Effector memory CD4-positive, alpha-beta T cell (primary cell): Measurements from ENCODE around the gene UROC1.

Experiments
- DNase-seq, 3 donors: peaks; one replicate each; pipeline ENCODE4 v3.0.0-alpha.2; 2020
- H3K27ac ChIP-seq: 2 replicates; pipeline ENCODE4 v1.7.0; 2013; ENCODE audit warnings: mild to moderate bottlenecking, low read length, moderate library complexity; ENCODE audit not compliant: insufficient read depth, poor library complexity, severe bottlenecking
- H3K27me3 ChIP-seq: replicated peaks from 2 replicates; pipeline ENCODE4 v1.7.0; 2013; ENCODE audit warnings: mild to moderate bottlenecking, low read length; ENCODE audit not compliant: insufficient read depth, control insufficient read depth, poor library complexity, severe bottlenecking
- H3K36me3 ChIP-seq: 2 replicates; pipeline ENCODE4 v1.7.0; 2013; ENCODE audit warnings: mild to moderate bottlenecking, low read length, moderate library complexity; ENCODE audit not compliant: control insufficient read depth, insufficient read depth
- H3K4me1 ChIP-seq: 2 replicates; pipeline ENCODE4 v1.7.0; 2013; ENCODE audit warnings: low read length, mild to moderate bottlenecking; ENCODE audit not compliant: control insufficient read depth, insufficient read depth, poor library complexity, severe bottlenecking
- H3K4me3 ChIP-seq: 2 replicates; pipeline ENCODE4 v1.7.0; 2013; ENCODE audit warnings: low read length, low read depth, mild to moderate bottlenecking; ENCODE audit not compliant: insufficient read depth, poor library complexity, severe bottlenecking
- H3K9me3 ChIP-seq: 2 replicates; pipeline ENCODE4 v1.7.0; 2013; ENCODE audit warnings: mild to moderate bottlenecking, low read length, moderate library complexity; ENCODE audit not compliant: control insufficient read depth

The UROC1 gene

GRCh38 chr3:126553284-126554084, 35.9 kb upstream of the UROC1 start:
- no peak for DNase-seq
- H3K9me3 ChIP-seq, result no peaks in the 10 kb centered on the region

GRCh38 chr3:126552688-126553283, 35.2 kb upstream of the UROC1 start:
- H3K27me3 ChIP-seq, result no peaks in the 10 kb centered on the region
- no peaks in the 10 kb centered on the region for H3K36me3 ChIP-seq
- no peak for DNase-seq

More at GRCh38 chr3:126553284-126554084, 35.9 kb upstream of the UROC1 start:
- Histone ChIP-seq H3K4me1 (no peaks in the 10 kb centered on the region), H3K27me3 (no peaks in the 10 kb centered on the region), H3K27ac (no peak overlapping the region), H3K36me3 (no peaks in the 10 kb centered on the region), H3K4me3 (no peak overlapping the region)

GRCh38 chr3:126551839-126552687, 34.5 kb upstream of the UROC1 start:
- Histone ChIP-seq H3K4me3 (no peak overlapping the region), H3K4me1 (no peaks in the 10 kb centered on the region), H3K36me3 (no peaks in the 10 kb centered on the region), H3K27ac (no peak overlapping the region), H3K27me3 (no peaks in the 10 kb centered on the region), H3K9me3 (no peaks in the 10 kb centered on the region)
- no peak for DNase-seq

More at GRCh38 chr3:126552688-126553283, 35.2 kb upstream of the UROC1 start:
- no peaks in the 10 kb centered on the region for H3K4me1 ChIP-seq
- no peak overlapping the region for H3K27ac ChIP-seq
- no peaks in the 10 kb centered on the region for H3K9me3 ChIP-seq
- H3K4me3 ChIP-seq, result no peak overlapping the region

- no peak overlapping the region for H3K4me3 ChIP-seq
- no peaks in the 10 kb centered on the region for H3K27me3 ChIP-seq
- H3K36me3 ChIP-seq, result no peaks in the 10 kb centered on the region
- no peaks in the 10 kb centered on the region for H3K9me3 ChIP-seq
- DNase-seq, result no peak
- no peaks in the 10 kb centered on the region for H3K4me1 ChIP-seq
- H3K27ac ChIP-seq, result no peak overlapping the region
Measured at GRCh38 chr3:126551121-126551838, 33.7 kb upstream of the UROC1 start.

GRCh38 chr3:126550488-126551051, 33.0 kb upstream of the UROC1 start:
- no peaks in the 10 kb centered on the region for H3K27me3 ChIP-seq
- DNase-seq, result no peak
- H3K27ac ChIP-seq, result no peak overlapping the region

GRCh38 chr3:126549861-126550487, 32.4 kb upstream of the UROC1 start:
- H3K36me3 ChIP-seq, result no peaks in the 10 kb centered on the region
- no peak for DNase-seq
- no peaks in the 10 kb centered on the region for H3K27me3 ChIP-seq
- H3K4me1 ChIP-seq, result no peaks in the 10 kb centered on the region
- no peak overlapping the region for H3K27ac ChIP-seq
- no peaks in the 10 kb centered on the region for H3K9me3 ChIP-seq
- no peak overlapping the region for H3K4me3 ChIP-seq

More at GRCh38 chr3:126550488-126551051, 33.0 kb upstream of the UROC1 start:
- H3K4me3 ChIP-seq, result no peak overlapping the region
- no peaks in the 10 kb centered on the region for H3K9me3 ChIP-seq
- H3K4me1 ChIP-seq, result no peaks in the 10 kb centered on the region
- H3K36me3 ChIP-seq, result no peaks in the 10 kb centered on the region

- DNase-seq, result no peak
- Histone ChIP-seq H3K27ac (no peak overlapping the region), H3K27me3 (no peaks in the 10 kb centered on the region), H3K4me1 (no peaks in the 10 kb centered on the region), H3K9me3 (no peaks in the 10 kb centered on the region), H3K36me3 (no peaks in the 10 kb centered on the region), H3K4me3 (no peak overlapping the region)
Measured at GRCh38 chr3:126548556-126549466, 31.2 kb upstream of the UROC1 start.

GRCh38 chr3:126547721-126548120, 30.1 kb upstream of the UROC1 start:
- Histone ChIP-seq H3K36me3 (no peaks in the 10 kb centered on the region), H3K4me3 (no peak overlapping the region), H3K9me3 (no peaks in the 10 kb centered on the region), H3K4me1 (no peaks in the 10 kb centered on the region), H3K27me3 (no peaks in the 10 kb centered on the region), H3K27ac (no peak overlapping the region)
- DNase-seq, result no peak
